GM21526 (cell line): ENCODE measurements around the gene POLA2.
A peak's percentile ranks its signal among the peaks of the same experiment; 100 is the strongest.
"Not testable (repeated sequence)": the region's sequence is repeated elsewhere in the genome, so short reads cannot be mapped to it uniquely, and the experiment has no call there.

ENCODE experiments used
- ATAC-seq: cut with Tn5 transposase; IDR thresholded peaks from one replicate; pipeline ENCODE4 v1.9.1; 2021; ENCODE audit warnings: moderate library complexity; ENCODE audit not compliant: unreplicated experiment, low FRiP score

POLA2 gene

GRCh38 chr11:65241134-65241533 lies 20.6 kb upstream of the POLA2 start:
- no peak for ATAC-seq

- ATAC-seq = no peak
These were observed 20.1 kb upstream of the POLA2 start for GRCh38 chr11:65241692-65242091.

GRCh38 chr11:65242389-65242788 lies 19.4 kb upstream of the POLA2 start:
- no peak for ATAC-seq

- ATAC-seq = no peak
These were observed 18.0 kb upstream of the POLA2 start for GRCh38 chr11:65243797-65244196.

- ATAC-seq = not testable (repeated sequence)
These were observed 16.7 kb upstream of the POLA2 start for GRCh38 chr11:65245046-65245445.

- ATAC-seq = no peak
These were observed 15.3 kb upstream of the POLA2 start for GRCh38 chr11:65246506-65246905.

- ATAC-seq = not testable (repeated sequence)
These were observed 13.5 kb upstream of the POLA2 start for GRCh38 chr11:65248184-65248710.

- no peak for ATAC-seq
These were observed 10.3 kb upstream of the POLA2 start for GRCh38 chr11:65251476-65251875.

- ATAC-seq = no peak
These were observed 7.0 kb upstream of the POLA2 start for GRCh38 chr11:65254724-65255123.

- ATAC-seq = no peak
These were observed 2.8 kb upstream of the POLA2 start for GRCh38 chr11:65258988-65259387.

- no peak for ATAC-seq
These were observed 1.5 kb upstream of the POLA2 start for GRCh38 chr11:65260302-65260701.

- ATAC-seq = peak; percentile 19
These were observed 789 bp upstream of the POLA2 start for GRCh38 chr11:65260756-65261590.

- no peak for ATAC-seq
These were observed 569 bp downstream of the POLA2 start for GRCh38 chr11:65262381-65262680.

GRCh38 chr11:65262776-65263175 lies 1.0 kb downstream of the POLA2 start:
- ATAC-seq = no peak

- not testable (repeated sequence) for ATAC-seq
These were observed 3.0 kb downstream of the POLA2 start for GRCh38 chr11:65264747-65265146.

- ATAC-seq = no peak
These were observed 4.4 kb downstream of the POLA2 start for GRCh38 chr11:65266210-65266609.

GRCh38 chr11:65274735-65275682 lies 13.2 kb downstream of the POLA2 start:
- ATAC-seq = no peak

GRCh38 chr11:65275906-65276305 lies 14.1 kb downstream of the POLA2 start:
- no peak for ATAC-seq

GRCh38 chr11:65277631-65278277 lies 16.0 kb downstream of the POLA2 start:
- no peak for ATAC-seq

- ATAC-seq = no peak
These were observed 16.6 kb downstream of the POLA2 start for GRCh38 chr11:65278356-65278755.

GRCh38 chr11:65279279-65279678 lies 17.5 kb downstream of the POLA2 start:
- no peak for ATAC-seq
